ENCODE results near the gene CAPN11. TPM values are rescaled to one million over a fixed set of nuclear protein-coding genes. Genes with fewer than 3 reads are reported as not detected.

Gene CAPN11
- total RNA-seq, 4 donors from 2014 or later: 0.42 TPM; not detected in 3

DNA sequence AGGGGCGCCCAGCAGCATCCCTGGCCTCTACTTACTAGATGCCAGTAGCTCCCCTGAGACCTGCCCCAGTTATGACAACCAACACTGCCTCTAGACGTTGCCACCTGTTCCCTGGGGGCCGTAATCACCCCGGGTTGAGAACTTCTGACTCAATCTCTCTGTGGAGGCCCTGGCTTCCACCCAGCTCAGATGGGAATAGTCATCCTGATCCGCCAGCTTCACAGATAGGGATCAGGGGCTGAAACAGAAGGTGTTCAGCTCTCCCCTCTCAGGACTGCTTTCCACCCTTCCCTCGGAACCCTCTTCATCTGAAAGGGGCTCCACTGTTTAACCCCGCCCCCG lies 3.3 kb downstream of the CAPN11 start:
- no peaks in the 10 kb centered on the region for H3K4me1 ChIP-seq
- H3K4me3 ChIP-seq: no peak overlapping the region
- no peaks in the 10 kb centered on the region for H3K9me3 ChIP-seq
- intact Hi-C loops (cut with DNase I; ENCODE audit: low total_unique reads) (no loop called here), in situ Hi-C loops (cut with MboI; ENCODE audit: low sequenced_read_pairs in 4 of 4) (loop anchor here in 2 of 4 donors (25.0 kb wide), 1 partner anchor 175 kb away; the partner anchor contains the start of gene SPATS1 (in 2 of the 2))
- DNase-seq (no peak), ATAC-seq (no peak)
- no peaks in the 10 kb centered on the region for H3K36me3 ChIP-seq
- no peak overlapping the region for H3K27ac ChIP-seq
- no peak for TF ChIP-seq POLR2A (IDR thresholded peaks at IDR 0.05)
- TF ChIP-seq, protein P1, sequence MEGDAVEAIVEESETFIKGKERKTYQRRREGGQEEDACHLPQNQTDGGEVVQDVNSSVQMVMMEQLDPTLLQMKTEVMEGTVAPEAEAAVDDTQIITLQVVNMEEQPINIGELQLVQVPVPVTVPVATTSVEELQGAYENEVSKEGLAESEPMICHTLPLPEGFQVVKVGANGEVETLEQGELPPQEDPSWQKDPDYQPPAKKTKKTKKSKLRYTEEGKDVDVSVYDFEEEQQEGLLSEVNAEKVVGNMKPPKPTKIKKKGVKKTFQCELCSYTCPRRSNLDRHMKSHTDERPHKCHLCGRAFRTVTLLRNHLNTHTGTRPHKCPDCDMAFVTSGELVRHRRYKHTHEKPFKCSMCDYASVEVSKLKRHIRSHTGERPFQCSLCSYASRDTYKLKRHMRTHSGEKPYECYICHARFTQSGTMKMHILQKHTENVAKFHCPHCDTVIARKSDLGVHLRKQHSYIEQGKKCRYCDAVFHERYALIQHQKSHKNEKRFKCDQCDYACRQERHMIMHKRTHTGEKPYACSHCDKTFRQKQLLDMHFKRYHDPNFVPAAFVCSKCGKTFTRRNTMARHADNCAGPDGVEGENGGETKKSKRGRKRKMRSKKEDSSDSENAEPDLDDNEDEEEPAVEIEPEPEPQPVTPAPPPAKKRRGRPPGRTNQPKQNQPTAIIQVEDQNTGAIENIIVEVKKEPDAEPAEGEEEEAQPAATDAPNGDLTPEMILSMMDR (IDR thresholded peaks at IDR 0.05 in 4 of 5, conservative IDR thresholded peaks at IDR 0.05 in 1 of 5): no peak
- no peaks in the 10 kb centered on the region for H3K27me3 ChIP-seq

DNA sequence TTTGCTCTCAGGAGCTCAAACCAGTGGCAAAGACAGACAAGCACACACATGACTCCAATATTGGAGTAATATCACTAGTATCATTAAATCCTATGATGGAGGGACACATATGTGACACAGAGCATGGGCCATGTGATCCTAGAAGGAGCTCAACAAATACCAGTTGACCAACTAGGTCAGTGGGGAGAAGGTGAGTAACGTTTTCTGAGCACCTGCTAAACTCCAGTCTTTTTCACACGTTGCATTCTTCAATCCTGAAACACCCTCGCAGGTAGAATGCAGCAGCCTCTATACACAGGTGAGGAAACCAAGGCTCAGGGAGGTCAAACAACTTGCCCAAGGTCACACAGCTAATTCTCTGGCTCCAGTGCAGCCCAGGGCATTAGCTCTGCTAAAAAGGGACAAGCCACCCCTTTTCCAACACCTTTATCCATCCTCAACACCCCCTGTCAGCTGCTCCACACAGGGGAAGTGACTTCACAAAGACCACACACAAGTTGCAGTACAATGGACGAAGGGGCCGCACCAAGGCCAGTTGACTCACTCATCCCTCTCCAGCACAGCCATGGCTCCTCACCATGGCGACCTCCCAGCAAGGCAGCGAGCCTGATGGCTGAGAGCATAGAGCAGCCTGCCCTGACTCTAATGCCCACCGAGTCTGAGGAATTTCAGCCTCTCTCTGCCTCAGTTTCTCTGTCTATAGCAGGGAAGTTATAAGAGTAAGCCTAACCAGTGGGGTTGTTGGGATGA lies 4.4 kb downstream of the CAPN11 start:
- Histone ChIP-seq H3K27me3 (no peaks in the 10 kb centered on the region), H3K9me3 (no peaks in the 10 kb centered on the region), H3K4me3 (no peak overlapping the region), H3K36me3 (no peaks in the 10 kb centered on the region), H3K4me1 (no peaks in the 10 kb centered on the region), H3K27ac (no peak overlapping the region)
- in situ Hi-C loops (cut with MboI; ENCODE audit: low sequenced_read_pairs in 4 of 4) (loop anchor here in 2 of 4 donors (25.0 kb wide), 1 partner anchor 174 kb away; the partner anchor contains the start of gene SPATS1 (in 2 of the 2)), intact Hi-C loops (cut with DNase I; ENCODE audit: low total_unique reads) (no loop called here)
- no peak for DNase-seq
- ATAC-seq: no peak
- no peak for TF ChIP-seq POLR2A (IDR thresholded peaks at IDR 0.05)
- TF ChIP-seq, protein P1 (IDR thresholded peaks at IDR 0.05 in 4 of 5, conservative IDR thresholded peaks at IDR 0.05 in 1 of 5): no peak

DNA sequence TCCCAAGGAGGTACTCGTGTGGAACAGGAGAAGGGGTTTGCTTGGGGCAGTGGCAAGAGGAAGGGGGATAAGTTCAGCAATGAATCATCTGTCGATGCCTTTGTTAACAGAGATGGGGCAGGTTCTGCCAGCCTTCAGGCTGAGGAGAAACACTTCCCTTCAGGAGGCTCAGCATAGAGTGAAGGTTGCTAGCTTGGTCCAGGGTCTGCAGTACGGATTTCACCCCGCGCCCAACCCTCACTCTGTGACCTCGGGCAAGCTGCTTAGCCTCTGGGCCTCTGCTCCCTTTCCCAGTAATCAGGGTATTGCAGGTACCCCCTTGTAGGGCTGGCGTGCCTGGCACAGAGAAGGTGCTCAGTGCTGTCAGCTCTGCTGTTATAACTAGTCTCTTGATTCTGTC lies 7.5 kb downstream of the CAPN11 start:
- no peaks in the 10 kb centered on the region for H3K9me3 ChIP-seq
- no peak overlapping the region for H3K27ac ChIP-seq
- in situ Hi-C loops (cut with MboI; ENCODE audit: low sequenced_read_pairs in 4 of 4) (loop anchor here in 2 of 4 donors (25.0 kb wide), 1 partner anchor 171 kb away; the partner anchor contains the start of gene SPATS1 (in 2 of the 2)), intact Hi-C loops (cut with DNase I; ENCODE audit: low total_unique reads) (no loop called here)
- no peak overlapping the region for H3K4me3 ChIP-seq
- no peaks in the 10 kb centered on the region for H3K36me3 ChIP-seq
- H3K4me1 ChIP-seq: no peaks in the 10 kb centered on the region
- H3K27me3 ChIP-seq: no peaks in the 10 kb centered on the region
- ATAC-seq (no peak), DNase-seq (no peak)
- TF ChIP-seq, protein P1 (IDR thresholded peaks at IDR 0.05 in 4 of 5, conservative IDR thresholded peaks at IDR 0.05 in 1 of 5): no peak
- no peak for TF ChIP-seq POLR2A (IDR thresholded peaks at IDR 0.05)

DNA sequence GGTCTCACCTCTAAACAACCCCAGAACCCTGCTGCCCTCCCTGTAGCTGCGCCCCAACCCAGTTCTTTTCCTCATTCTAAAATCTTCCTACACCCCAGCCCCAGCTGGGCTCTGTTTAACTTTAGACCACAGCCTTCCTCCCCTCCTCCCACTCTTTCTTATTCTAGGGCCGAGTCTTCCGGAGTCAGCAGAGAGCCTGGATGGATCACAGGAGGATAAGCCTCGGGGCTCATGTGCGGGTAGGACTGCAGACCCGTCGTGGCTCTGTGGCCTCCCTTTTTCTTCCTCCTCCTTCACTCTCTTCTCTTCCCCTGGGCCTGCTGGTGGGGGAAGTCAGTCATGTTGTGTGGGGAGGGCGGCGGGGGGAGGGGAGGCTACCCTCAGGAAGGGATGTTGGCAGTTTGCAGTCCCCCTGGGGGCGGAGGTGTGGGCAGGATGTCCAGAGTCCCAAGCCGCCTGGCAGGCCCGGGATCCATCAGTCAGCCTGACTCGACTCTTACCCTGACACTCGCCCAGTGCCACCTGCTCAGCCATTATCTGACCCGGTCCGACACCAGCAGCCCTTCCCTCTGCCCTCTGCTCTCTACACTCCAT lies 8.1 kb downstream of the CAPN11 start:
- in situ Hi-C loops (cut with MboI; ENCODE audit: low sequenced_read_pairs in 4 of 4): loop anchor here in 2 of 4 donors (25.0 kb wide), 1 partner anchor 171 kb away; the partner anchor contains the start of gene SPATS1 (in 2 of the 2)
- Histone ChIP-seq H3K36me3 (no peaks in the 10 kb centered on the region), H3K9me3 (no peaks in the 10 kb centered on the region), H3K27ac (no peak overlapping the region), H3K4me1 (no peaks in the 10 kb centered on the region), H3K4me3 (no peak overlapping the region), H3K27me3 (no peaks in the 10 kb centered on the region)
- no peak for DNase-seq
- no peak for ATAC-seq
- intact Hi-C loops (cut with DNase I; ENCODE audit: low total_unique reads): no loop called here
- TF ChIP-seq POLR2A (IDR thresholded peaks at IDR 0.05): no peak
- TF ChIP-seq, protein P1 (IDR thresholded peaks at IDR 0.05 in 4 of 5, conservative IDR thresholded peaks at IDR 0.05 in 1 of 5): no peak

Data from gastrocnemius medialis (tissue), 4 donors.